ENCODE measurements around the gene GART.

GRCh38 chr21:33478935-33479678, 62.8 kb downstream of the GART start:
- no peak for TF ChIP-seq POLR2A (IDR thresholded peaks at IDR 0.05; ENCODE audit: low read depth, low read length)
- TF ChIP-seq POLR2AphosphoS5 (IDR thresholded peaks at IDR 0.05; ENCODE audit: low read depth, low read length) = no peak
- TF ChIP-seq TAF1 (IDR thresholded peaks at IDR 0.05; ENCODE audit: borderline replicate concordance, low read depth, low read length) = no peak
